SIG-M5 treated with dmso at 0.1 percent for 504 hours (cell line): ENCODE results near the gene KLF2.

Source experiments
- DNase-seq: peaks from one replicate; lab custom pipeline; 2025; ENCODE audit not compliant: unreplicated experiment; lab: John Stamatoyannopoulos, UW

Gene KLF2

GRCh38 chr19:16363133-16363851 lies 38.7 kb downstream of the KLF2 start:
- no peak for DNase-seq

DNA sequence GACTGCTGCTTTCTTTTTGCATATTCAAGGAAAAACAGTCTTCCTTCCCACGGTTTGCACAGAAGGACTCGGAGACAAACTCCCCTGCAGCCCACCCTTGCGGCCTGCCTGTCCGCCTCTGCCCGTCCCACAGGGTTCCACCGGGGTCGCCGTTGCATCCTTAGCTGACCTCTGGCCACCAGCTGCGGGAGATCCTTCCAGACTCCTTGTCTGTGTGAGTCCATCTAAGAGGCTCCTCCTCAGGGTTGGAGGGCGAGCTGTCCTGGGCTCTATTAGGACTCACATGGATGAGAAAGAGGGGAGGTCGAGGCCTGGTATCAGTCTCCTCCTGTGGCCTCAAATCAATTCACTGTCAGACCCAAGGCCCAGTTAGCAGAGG lies 39.2 kb downstream of the KLF2 start:
- DNase-seq = no peak

GRCh38 chr19:16364231-16364865 lies 39.7 kb downstream of the KLF2 start:
- DNase-seq = no peak

- DNase-seq = no peak
These were observed 40.8 kb downstream of the KLF2 start for GRCh38 chr19:16365300-16365996.

DNA sequence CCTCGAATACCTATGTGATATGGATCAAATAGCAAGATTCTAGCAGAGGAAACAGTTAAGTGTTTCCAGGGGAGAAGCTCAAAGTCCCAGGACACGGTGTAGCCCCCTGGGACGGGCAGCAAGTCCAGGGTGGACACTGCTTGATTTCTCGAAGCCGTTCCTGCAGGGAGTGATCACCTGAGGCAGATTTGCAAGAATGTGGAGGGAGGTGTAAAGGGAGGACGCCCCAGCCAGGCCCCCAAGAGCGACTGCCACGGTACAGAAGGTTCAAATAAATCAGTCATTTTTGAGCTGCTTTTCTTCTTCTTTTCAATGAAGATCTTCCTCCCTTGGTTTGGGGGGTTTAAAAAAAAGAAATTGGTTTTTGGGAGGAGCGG lies 41.4 kb downstream of the KLF2 start:
- no peak for DNase-seq

DNA sequence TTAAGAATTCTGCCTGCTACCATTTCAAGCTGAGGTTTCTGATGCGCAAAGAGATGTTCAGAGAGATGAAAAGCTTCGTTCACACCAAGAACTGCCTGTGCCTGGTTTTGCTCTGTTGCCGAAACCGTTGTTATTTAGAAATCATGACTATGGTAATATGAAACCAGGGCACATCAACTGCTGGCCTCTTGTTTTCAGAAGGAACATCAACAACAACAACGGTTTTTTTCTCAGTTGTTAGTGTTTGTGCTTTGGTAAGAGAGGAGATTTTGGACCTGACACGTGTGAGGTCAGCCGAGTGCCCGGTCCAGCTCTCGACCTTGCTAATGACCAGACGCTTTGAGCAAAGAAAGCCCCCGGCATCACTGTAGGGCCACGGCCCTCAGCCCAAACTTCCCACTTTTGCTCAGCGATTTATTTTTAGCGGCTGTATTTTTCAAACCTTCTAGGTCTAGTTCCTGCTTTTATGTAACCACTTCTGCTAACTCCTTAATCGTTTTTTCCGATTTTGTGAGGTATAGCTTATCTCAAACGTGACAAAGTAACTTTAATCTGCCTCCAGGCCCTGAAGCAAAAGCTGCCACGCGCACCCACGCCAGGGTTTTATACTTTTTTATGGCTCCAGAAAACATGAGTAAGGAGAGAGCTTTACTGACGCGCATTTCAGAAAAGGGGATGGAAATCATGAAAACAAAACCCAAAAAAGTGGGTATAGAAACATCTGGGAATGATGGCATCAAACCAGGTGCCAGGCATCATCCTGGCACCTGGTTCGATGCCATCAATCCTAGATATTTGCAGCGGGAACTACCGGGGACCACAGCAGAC lies 42.0 kb downstream of the KLF2 start:
- DNase-seq = peak; percentile 91

- DNase-seq = peak; percentile 87
These were observed 42.6 kb downstream of the KLF2 start for GRCh38 chr19:16367261-16367683.

- no peak for DNase-seq
These were observed 44.0 kb downstream of the KLF2 start for GRCh38 chr19:16368385-16369305.

- DNase-seq = no peak
These were observed 44.7 kb downstream of the KLF2 start for GRCh38 chr19:16369306-16369663.

DNA sequence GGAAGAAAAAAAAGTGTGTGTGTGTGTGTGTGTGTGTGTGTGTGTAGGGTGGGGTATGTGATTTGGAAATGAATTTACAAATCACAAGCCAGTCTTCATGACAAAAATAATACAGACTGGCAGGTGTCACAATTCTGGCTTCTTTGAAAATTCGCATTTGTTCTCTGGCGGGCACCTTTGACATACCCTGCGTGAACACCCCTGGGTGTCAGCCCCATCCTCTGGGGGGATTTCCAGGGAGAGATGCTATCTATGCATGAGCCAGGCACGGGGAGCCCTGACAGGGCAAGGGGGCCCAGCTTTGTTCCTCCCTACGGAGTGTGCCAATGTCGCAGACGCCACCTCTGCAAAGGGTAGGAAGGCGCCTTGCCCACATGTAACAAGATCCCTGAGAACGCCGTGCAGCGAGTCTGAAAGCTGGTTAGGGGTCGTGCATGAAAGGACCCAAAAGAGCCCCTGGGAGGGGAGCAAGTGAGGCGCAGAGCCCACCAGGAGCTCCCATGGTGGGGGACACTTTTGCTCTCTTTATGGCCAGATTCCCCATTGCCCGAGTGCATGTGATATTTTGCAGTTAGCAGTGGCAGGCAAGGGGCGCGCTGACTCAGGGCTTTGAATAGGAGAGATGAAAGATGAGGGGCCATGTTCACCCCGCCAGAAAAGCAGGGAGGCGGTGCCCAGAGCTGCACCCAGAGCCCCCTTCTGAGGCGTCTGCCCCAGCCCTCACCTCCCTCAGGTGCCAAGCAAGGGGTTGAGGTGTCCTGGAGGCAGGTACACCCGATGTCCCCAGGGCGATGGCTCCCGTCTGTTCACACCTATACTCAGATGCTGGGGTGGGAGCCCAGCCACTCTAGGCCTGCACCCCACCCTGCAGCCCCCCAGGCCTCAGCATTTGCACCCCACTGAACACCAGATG lies 45.3 kb downstream of the KLF2 start:
- DNase-seq = no peak

DNA sequence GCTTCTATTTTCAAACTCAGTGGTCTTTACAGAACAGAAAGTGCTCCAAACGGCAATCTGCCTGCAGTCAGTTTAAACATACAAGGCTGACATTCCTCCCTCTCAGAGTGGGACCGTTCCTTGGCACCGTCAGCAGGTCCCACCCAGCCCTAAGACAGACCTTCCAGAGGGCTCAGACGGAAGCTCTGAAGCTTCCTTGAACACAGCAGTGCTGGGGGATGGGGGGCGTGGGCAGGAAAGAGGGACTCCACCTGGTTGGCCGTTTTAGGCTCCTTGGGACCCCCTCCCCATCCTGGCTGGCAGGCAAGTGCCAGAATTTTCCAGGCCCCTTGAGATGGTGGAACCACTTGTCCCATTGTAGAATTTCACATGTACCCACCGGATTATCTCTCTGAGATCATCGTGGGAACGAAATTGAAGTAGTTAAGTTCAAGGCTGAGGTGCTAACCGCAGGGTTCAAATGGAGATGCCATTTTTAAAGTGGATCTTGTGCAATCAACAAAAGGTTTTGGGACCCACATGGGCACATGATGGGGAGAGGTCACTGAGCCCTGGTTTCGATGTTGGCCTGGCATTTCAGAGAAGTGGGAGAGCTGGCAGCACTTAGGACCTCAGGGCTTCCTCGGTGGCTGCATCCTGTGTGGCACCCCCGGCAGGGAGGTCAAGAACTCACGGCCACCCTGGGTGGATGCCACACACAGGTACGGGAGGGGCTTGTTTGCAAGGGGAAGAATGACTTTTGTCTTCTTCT lies 46.2 kb downstream of the KLF2 start:
- no peak for DNase-seq

GRCh38 chr19:16371540-16371986 lies 46.9 kb downstream of the KLF2 start:
- no peak for DNase-seq

DNA sequence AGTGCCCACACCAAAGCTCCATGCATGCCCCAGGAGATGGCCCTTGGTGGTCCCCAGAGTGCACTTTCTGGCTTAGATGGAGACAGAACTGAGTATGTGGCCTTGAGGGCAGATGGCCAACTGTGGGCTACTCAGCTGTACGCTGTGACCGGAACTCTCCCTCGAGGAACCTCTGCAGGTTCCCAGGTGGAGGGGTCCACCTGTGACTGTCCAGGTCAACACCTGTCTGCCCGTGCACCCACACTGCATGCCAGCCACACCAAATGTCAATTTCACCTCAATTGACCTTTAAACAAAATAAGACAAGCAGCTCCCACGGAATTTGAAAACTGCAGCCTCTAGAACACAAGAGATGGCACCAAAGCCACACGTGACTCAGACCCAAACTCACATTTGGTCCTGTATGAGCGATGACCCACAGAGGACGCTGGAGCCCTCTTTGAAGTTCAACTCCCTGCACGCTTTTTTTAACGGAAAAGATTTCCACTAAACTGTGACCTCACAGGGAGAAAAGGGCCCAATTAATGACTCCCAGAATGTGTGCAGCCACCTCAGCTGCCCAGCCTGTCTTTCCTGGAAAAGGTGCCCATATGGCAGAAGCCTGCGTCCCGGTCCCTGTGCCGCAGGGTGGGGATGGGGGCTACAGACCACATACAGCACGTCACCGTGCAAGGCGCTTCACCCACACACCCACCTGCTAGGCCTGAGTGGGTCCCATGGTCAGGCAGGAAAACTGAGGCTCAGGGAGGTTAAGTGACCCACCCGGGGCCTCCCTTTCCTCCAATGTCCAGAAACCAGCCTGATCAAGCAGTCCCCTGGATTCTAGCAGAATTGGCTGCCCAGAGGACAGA lies 47.7 kb downstream of the KLF2 start:
- no peak for DNase-seq

DNA sequence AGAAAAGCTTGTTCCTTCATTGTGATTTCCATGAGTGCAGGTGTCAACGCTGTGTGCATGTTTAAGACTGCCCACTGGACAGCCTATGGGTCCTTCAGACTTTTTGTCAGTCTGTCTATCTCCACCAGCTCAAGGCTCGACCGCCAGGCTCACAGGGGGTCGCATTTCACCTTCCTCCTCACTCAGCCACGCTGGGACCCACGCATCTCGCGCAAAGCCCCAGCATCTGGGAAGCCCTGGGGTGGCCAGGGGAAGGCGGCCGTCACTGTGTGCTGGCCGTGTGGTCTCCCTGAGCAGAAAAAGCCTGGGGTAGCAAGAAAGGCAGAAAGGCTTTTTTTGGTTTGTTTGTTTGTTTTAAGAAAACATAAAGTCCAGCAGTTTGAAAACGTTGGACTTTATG lies 48.5 kb downstream of the KLF2 start:
- DNase-seq = no peak

DNA sequence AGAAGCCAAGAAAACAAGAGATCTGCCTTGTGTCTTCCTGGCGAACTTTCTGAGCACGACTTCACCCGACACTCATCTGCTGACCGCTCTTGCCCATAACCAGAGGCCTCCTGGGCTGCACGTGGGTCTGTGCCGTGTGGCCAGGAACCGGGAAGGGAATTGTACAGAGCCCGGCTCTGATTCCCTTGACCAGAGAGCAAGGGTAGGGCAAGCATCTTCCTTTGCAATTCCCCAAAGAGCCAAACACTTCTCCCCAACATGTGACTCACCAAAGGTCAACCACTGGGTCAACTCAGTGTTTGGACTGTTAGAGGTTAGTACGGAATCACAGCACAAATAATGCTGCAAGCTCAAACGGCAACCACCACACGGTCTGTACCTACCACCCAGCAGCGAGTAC lies 48.9 kb downstream of the KLF2 start:
- no peak for DNase-seq

- no peak for DNase-seq
These were observed 49.4 kb downstream of the KLF2 start for GRCh38 chr19:16373989-16374388.

- no peak for DNase-seq
These were observed 49.8 kb downstream of the KLF2 start for GRCh38 chr19:16374436-16374835.
